Activated CD4-positive, alpha-beta T cell treated with anti-CD3 and anti-CD28 coated beads, Interleukin-2, Interleukin-6, amounts not matched to agents 100 ng/mL and 50 ng/mL, durations not matched to agents 16 hours and 8 hours (primary cell): Measurements from ENCODE around the gene MOB3B.

ENCODE experiments used
- DNase-seq: peaks from one replicate; pipeline ENCODE4 v3.0.0-alpha.2; 2020

MOB3B gene

DNA sequence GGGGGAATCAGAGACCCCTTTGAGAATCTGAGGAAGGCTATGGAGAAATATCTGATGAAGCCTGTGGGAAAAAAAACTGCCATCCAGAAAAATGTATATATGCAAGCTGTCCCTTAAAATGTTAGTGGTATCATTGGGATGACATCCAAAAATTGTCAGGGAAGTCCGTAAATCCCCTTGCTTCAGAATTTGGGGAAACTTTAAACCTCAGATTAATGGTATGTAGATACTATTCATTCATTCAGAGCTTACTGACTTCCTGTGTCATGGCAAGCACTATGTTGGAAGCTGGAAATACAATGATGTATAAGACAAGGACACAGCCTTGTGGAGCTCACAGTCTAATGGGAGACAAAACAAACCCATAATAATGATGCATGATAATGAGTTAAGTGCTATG lies 10.9 kb upstream of the MOB3B start:
- DNase-seq, result no peak

DNA sequence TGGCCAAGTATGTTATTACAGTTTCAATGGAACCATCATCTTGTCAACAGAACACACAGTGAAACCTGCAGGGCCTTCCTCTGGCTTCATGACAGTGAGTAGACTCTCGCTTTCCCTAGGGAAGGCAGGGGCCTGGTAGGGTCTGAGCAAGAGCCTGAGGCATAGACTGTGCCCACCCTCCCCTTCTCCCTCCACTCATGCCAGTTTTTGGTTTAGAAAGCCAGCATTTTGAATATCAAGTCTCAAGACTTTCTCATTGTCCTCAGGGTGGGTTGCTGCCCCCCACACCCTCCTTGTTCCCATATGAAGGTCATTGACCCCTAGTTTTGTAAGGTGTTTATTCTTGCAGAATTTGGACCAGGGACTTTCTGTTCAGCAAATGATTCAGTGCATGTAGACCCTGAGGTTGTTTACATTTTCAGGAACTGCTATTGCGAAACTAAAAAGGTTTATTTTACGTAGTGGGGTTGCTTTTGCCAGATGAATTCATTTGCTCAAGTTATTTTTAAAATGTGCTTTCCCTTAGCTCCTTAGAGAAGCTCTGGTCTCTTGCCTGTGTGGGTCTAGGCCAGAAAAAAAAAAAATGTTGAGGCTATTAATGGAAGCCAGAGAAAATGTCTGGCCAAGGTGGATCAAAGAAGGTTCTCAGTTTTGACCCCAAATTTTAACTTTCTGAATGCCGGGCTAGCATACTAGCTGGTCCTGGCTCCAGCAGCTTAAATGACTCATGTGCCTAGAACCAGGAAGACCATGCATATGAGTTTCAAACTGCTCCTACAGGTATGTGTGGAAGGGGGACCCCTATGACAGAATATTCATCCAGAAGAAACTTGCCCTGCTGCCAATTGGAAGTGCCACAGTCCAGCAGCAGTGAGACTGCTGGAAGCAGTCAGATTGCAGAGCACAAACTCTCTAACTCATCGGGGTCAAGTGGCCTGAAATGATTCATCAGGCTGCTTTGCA lies 10.1 kb upstream of the MOB3B start:
- no peak for DNase-seq

DNA sequence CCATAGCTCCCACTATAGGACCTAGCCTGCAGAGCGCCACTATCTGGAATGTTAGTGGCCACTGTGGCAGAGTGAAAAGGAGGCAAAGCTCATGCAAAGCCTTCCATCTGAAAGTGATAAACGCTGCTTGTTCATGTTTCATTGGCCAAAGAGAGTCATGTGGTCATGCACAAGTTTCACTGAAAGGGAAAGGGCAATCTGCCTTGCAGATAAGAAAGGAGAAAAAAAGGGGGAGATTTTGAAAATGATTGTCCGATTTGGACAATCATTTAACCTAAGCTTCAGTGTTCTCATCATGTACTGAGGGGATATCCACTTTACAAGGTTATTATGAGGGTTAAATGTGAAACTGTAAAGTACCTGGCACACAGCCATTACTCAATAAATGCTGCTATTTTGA lies 9.0 kb upstream of the MOB3B start:
- DNase-seq, result no peak

DNA sequence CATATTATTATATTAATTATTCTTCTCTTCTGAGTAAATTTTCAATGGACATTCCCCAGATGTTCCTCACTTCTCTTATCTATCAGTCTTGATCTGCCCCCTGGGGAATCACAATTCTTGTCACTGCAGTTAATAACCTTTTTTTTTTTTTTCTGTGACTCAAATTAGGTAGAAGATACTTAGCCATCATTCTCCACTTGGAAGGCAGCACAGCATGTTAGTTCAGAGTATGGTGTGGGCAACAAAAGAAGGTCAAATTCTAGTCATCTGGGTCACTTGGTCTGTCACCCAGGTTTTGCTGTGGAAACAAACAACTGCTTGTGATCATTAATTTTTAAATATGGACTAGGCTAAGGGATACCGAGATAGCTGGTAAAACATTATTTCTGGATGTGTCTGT lies 8.1 kb upstream of the MOB3B start:
- no peak for DNase-seq

DNA sequence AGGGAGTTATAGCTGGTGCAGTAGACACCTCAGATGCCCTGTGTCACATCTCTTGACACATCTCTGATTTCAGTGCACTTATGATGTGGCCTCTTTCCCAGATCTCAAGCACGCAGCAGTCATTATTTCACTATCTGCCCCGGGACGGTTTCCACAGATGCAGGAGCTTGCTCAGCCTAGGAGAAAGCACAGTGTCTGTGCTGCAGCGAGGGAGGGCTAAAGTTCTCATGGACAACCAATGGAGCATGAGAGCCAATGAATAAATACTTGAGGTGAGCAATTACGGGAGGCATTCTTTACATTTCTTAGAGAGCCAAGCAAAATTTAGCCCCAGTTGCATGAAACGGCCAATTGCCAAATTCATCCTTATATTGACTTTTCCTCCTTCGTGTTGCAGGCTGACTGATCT lies 7.4 kb upstream of the MOB3B start:
- no peak for DNase-seq

DNA sequence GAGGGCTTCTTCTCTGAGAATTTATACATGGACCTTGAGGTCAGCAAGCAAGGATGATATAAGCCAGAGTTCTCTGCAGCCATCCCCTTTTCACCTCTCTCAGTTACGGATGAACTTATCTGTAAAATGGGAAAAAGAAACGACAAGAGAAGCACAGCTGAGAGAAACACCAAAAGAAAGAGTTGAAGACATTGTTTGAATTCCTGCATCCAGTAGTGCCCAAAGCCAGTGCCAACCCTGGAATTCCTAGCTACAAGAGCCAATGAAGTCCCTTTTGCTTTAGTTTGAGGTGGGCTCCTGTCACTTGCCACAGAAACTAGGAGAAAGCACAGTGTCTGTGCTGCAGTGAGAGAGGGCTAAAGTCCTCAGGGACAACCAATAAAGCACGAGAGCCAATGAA lies 6.6 kb upstream of the MOB3B start:
- no peak for DNase-seq

DNA sequence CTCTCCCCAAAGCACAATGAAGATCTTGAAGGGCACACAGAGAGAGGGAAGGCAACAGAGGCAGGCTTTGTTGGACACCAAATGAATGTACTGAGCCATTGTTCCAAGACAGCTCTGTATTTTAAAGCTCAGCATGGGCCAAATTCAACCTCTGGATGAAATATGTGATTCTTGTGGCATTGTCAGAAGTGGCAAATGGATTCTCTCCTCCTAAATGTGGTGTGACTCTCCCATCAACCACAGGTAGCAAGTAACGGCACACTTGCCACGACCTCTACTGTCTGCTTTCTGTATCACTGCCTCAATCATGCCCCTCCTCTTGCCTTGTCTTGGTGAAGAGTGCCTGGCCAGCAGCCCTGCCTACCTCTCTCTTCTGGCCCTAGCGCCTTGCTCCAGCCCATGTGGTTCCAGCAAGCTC lies 6.1 kb upstream of the MOB3B start:
- peak; percentile 9 for DNase-seq

DNA sequence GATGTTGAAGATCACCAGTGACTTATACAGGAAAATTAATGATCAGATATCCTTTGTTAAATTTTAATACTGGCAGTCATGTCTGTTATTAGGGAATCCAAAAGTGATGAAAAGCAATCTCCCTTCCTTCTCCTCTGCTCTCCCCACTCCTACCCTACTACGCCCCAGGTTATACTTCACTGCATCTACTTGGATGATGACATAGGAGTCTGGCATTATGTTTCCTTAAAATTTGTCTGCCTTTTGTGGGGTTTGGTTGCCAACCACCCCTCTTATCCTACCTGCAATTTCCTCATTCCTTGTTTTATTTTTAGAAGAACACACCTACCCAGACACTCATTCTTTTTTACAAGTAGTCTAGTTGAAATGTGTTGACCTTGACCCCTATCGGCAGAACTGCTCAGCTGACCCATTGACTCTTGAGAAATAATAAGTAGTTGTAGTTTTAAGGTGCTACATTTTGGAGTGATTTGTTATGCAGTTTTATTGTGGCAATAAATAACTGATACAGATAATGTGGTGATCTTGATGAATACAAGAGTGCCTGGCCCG lies 5.1 kb upstream of the MOB3B start:
- no peak for DNase-seq

DNA sequence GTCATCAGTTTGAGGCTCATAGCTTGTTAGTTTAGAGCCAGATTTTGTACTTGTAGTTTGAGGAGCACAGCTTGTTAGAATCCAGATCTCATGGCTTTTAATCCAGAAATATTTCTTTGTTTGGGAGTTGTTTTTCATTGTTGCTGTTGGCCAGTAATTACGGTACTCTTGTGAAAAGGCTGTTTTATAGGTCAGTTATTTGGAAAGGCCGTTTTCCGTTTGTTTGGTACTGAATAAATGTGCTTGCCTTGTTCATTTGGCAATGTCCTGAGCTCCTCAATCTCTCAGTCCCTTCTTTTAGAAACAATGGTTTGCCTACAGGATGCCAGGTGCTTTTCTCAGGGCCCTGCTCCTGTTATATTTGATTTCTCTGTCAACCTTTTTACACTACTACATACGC lies 4.5 kb upstream of the MOB3B start:
- DNase-seq, result no peak

DNA sequence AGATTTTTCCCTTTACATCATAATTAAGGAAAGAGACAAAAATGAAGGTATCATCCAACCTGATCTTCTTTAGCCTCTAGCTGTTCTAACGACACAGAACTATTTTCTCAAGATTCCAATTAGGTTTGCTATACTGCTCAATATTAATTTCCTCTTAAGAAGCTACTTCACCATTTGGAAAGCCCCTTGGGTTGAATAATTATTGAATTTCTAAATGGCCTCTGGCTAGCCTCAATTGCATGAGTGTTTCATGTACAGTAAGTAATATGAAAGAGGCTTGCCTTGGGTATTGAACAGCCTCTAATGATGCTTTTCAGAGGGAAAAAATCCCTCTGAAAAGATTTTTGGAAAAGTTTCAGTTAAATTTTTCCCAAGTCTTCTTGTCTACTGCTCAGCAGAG lies 3.7 kb upstream of the MOB3B start:
- no peak for DNase-seq

DNA sequence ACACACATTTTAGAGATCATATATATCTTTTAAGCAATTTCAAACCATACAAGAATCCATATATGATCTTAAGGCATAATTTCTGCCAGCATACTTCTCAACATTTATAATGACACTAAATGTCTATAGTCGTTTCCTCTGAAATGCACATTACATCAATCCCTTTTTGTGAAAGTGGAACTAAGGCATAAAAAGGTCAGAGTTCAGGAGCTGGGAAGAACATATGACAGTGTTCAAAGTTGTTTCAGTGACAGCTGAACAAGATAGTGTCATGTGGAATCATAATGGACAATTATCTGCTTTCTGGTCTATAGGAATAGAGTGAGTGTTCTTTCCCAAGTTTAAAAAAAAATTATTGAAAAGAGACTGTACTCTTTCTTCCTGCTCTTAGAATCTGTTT lies 2.4 kb upstream of the MOB3B start:
- no peak for DNase-seq

DNA sequence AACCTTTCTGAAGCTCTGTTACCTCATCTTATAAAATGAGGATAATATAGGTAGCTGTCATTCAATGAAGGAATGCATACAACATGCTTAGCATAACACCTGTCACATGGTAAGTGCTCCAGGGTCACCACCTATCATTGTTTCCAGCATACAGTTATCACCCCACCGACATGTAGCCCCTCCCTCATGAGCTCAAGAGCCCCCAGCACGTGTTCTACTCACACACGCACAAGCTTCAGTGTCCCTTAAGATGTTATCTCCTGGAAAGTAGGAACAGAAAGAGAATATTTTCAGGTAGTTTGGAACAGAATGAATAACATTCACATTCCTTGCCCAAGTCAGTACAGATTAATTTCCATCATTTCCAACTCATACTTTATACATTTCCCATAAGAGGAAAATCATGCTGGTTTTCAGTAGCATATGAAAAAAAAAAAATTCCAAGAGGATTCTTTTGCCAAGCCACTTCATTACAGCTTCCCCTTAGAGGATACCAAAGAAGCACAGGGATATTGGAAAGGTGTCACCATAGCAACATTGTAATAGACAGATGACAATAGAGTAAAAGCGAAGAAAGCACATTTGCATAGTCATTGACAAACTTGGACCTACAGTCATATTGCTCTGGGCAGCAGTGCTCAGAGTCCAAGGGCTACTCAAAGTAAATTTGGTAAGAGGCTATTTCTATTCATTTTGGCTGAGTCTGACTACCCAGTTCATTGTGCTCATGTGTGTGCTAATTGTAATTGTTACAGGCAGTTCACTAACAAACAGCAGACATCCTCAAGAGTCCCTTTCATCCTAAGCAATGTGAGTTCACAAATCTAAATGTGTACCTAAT lies 1.5 kb upstream of the MOB3B start:
- DNase-seq, result no peak

DNA sequence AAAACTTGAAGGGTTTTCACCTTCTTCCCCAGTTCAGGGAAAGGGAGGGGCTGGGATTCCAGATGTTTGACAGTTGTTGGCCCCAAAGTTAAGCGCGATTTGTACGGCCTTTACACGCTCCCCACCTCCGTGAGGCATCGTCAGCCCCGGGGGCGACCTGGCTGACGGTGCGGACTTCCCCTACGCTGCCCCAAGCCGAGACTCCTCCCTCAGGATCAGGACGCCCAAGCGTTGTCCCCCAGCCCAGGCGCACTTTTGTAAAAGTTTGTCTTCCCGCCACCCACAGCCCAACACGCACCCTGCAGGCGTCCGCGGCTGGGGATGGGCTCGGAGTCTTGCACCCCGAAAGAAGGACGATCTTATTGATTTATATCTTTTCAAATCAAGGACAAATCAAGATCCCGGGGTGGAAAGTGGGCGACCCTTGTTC lies 713 bp downstream of the MOB3B start:
- peak; percentile 41 for DNase-seq

DNA sequence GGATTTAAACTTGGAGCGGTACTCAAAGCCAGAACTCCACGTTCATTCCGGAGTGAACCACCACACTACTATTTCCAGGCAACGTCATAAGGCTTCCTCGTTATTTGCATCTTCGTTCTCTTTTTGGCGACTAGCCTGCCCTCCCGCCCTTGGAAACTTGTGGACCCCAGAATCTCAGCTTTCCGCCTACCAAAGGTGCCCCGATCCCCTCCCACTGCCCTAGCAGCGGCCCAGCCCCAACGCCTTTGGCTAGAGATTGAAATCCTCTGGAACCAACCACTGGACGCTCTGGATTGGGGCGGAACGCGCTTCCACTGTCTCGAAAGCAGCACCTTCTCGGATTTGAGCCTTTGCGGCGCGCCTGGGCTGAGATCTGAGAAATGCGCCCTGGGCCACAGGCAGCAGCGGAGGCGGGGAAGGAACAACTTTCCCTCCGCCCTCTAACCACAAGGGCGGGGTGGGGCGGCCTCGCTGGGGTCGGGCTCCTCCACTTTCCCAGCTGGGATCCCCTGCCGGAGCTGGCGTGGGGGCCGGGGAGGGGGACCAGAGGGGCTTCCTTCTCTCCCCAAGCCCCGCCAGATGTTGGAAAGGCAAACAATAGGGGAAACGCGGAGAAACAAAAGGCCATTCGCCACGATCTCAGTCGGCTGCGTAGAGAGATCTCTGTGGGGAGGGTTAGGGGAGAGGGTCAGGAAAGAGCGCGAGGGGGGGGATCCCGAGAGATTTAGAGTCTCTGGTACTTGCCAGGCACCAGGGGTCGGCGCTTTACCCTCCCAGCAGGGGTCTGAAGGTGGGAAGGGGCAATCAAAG lies 1.3 kb downstream of the MOB3B start:
- peak; percentile 69 for DNase-seq

DNA sequence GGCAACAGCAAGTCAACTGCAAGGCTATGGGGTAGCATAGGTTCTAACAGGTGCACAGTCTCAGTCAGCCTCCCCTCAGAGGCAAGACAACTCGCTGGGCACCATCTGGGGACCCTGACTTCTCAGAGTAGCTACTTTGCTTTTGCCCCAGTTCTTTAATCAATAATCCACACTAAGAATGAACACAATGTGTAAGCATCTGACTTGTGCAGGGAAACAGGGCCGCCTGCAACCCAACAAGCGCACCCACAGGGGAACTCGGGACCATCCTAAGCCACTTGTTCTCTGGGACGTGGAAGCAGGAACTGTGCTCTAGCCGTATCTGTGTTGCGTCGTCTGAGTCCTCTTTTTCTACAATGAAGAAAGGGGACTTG lies 1.9 kb downstream of the MOB3B start:
- no peak for DNase-seq

DNA sequence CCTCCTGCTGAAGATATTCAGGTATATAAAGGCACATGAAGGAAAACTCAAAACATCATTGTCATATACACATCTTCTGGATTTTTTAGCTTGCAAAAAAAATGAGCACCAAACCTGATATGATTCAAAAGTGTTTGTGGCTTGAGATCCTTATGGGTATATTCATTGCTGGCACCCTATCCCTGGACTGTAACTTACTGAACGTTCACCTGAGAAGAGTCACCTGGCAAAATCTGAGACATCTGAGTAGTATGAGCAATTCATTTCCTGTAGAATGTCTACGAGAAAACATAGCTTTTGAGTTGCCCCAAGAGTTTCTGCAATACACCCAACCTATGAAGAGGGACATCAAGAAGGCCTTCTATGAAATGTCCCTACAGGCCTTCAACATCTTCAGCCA lies 5.4 kb downstream of the MOB3B start, which contains the start of gene IFNK:
IFNK (plus strand) TSS at position 55 of the 400 bp plus-strand sequence; CDS start at position 102, 47 bp downstream.
- DNase-seq, result no peak

DNA sequence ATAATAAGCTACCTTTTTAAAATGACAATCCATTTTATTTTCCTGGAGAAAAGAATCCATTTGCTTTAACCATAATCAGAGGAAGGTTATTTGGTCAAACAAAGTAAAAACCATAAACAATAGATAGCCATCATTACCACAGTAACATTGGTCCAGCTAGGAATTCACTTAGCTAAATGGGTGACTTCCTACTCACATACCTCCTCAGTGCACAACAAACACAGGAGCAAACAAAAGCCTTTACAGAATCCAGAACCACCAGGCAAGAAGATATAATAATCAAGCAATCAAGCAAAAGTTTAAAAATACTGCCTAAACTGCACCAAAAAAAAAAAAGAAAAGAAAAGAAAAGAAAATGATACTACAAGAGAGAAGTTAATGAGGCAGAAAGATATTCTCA lies 6.5 kb downstream of the MOB3B start:
- no peak for DNase-seq

DNA sequence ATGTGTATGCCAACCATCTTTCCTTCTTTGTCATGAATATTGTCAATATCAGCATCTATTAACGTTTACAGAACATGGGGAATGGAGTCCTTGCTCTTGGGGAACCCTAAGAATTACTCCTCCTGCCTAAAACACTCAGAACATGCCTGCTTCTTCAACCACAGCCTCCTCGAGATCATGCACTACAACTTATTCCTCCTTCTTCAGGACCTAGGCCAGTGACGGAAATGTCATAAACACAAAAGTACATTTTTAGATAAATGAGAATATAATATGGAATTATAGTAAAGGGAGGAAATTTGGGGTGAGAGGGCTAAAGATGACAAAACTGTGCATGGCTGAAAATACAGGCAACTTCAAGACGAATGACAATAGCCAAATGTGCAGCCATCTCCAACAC lies 8.6 kb downstream of the MOB3B start:
- no peak for DNase-seq

DNA sequence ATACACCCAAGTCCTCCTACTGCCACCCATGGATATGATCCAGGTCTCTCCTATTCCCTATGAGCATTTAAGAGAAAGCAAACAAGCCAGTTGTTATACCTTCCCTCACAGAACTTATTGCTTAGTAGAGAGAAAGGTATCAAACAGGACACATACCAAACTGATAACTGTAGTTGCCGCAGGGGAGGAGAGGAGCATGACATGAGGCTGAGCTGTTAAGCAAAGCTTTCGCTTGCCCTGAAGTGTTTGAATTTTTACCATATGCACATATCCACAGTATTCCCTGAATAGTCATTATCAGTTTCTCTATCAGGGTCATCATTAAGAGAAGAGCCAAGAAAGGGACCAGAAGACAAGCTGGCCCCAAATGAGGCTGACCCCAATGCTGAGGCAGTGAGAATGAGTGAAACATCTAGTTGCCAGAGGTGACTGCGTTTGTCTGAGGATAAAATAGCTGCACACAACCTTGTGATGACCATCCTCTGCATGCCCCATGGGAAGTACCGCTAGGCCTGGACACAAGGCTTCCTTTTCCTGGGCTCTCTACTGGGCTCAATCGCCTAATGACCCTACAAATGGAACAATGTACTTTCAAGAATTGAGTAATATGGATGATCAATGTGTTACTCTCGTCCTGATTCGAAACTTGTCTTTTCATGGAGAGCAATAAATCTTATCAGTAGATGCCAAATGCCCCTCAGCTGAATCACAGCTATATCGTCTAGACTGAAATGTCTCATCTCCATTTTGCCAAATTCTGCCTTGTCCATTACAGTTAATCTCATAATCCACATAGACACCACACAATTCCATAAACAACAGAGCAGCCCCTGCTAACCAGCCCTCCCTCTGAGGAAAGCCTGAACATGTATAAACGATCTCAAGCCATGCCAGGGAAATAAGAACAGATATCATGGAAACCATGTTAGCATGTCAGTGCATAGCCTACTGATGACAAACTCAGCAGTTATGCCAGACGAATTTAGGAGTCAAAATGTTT lies 9.8 kb downstream of the MOB3B start:
- no peak for DNase-seq

DNA sequence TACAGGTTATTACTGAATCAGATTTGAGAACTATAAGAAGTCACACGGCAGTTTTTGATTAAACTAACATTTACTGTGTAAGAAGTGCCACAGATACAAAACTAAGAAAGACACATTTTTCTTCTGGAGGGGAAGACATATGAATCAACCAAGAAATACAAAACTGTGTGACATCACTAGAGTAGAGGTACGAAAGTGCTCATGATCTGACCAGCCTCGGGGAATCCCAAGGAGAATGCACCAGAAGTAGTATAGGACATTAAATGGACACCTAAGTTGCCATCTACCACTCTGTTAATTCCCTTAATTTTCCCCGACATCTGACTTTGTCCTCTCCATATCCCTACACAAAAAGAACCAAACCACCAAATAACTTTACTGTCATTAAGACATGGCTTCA lies 10.8 kb downstream of the MOB3B start:
- no peak for DNase-seq

DNA sequence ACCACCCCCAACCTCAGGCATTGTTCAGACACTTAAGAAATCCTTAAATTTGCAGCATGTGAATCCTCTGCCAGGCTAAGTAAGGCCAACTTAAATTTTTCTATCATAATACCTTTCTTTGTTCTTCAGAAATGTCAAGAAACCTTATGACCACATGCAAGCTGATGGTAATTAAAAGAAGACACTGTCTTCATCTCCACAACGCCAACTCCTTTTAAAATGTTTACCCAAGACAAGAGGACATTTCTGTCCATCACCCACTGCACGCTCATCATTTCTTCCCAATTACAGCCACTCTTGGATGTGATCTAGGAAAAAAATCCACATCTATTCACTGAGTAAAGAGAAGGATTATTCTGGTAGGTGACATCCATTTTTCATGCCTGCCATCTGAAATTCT lies 11.6 kb downstream of the MOB3B start:
- no peak for DNase-seq
